Central memory CD8-positive, alpha-beta T cell (primary cell): ENCODE results near the gene GMNN.
"Not testable (repeated sequence)": the region's sequence is repeated elsewhere in the genome, so short reads cannot be mapped to it uniquely, and the experiment has no call there.

Source experiments
- ATAC-seq: fragments of 150-1000 bp; cut with Tn5 transposase; replicated peaks from 2 replicates; pipeline ENCODE4 v1.10.0; 2022; ENCODE audit warnings: mild to moderate bottlenecking, moderate FRiP score, moderate number of reproducible peaks; ENCODE audit not compliant: poor library complexity, severe bottlenecking; ENCODE audit errors: extremely low read depth
- DNase-seq, 2 donors: peaks; one replicate each; pipeline ENCODE4 v3.0.0; 2021; ENCODE audit warnings: low spot score in 2 of 2
- H3K27ac Mint-ChIP-seq: one replicate; pipeline ENCODE4 v1.8.0; 2022; ENCODE audit warnings: low read depth, mild to moderate bottlenecking, moderate library complexity, mixed read lengths
- H3K27me3 Mint-ChIP-seq: one replicate; pipeline ENCODE4 v1.8.0; 2022; ENCODE audit warnings: mixed read lengths
- H3K36me3 Mint-ChIP-seq: one replicate; pipeline ENCODE4 v1.8.0; 2022; ENCODE audit warnings: mild to moderate bottlenecking, moderate library complexity, mixed read lengths; ENCODE audit not compliant: insufficient read depth
- H3K4me1 Mint-ChIP-seq: one replicate; pipeline ENCODE4 v1.8.0; 2022; ENCODE audit warnings: mixed read lengths
- H3K4me3 Mint-ChIP-seq: one replicate; pipeline ENCODE4 v1.8.0; 2022; ENCODE audit warnings: mild to moderate bottlenecking, moderate library complexity, mixed read lengths
- H3K9me3 Mint-ChIP-seq: one replicate; pipeline ENCODE4 v1.8.0; 2022; ENCODE audit warnings: mixed read lengths

GMNN gene

DNA sequence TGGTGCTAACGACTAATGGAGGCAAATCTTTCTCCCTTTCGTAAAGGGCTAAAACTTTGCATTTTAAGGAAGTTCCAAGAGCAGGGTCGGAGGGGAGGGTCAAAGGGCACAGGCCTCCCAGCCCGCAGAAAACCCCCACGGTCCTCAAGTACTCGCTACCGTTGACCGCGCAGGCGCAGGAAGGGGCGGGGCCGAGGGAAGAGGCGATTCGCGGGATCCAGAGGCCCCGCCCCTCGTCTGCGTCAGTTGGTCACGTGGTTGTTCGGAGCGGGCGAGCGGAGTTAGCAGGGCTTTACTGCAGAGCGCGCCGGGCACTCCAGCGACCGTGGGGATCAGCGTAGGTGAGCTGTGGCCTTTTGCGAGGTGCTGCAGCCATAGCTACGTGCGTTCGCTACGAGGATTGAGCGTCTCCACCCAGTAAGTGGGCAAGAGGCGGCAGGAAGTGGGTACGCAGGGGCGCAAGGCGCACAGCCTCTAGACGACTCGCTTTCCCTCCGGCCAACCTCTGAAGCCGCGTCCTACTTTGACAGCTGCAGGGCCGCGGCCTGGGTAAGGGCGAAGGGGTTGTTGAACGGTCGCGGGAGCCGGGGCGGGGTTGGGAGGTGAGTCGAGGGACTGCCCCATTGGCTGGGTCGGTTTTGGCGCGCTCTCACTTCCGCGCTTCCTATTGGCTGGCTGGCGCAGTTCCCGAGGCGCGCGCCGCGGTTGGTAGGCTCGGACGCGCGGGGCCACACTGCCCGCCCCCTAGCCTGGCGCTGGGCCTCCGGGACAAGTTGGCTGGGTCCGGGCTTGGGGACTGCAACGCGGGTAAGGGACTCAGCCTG, at the start of gene GMNN:
TSS of gene GMNN (plus strand) at position 242 of the 824 bp plus-strand sequence. CDS start 2,310 bp downstream, outside the sequence.
- Mint-ChIP-seq H3K27me3 (no peaks in the 10 kb centered on the region), H3K27ac (peak within 1 kb of the TSS; percentile 88), H3K9me3 (no peaks in the 10 kb centered on the region), H3K4me3 (peak within 1 kb of the TSS; percentile 99), H3K4me1 (peaks cover 22% of the 10 kb centered on the region), H3K36me3 (peaks cover 9% of the 10 kb centered on the region)
- DNase-seq, result peak; percentile 90 to 98
- peak; percentile 90 for ATAC-seq

DNA sequence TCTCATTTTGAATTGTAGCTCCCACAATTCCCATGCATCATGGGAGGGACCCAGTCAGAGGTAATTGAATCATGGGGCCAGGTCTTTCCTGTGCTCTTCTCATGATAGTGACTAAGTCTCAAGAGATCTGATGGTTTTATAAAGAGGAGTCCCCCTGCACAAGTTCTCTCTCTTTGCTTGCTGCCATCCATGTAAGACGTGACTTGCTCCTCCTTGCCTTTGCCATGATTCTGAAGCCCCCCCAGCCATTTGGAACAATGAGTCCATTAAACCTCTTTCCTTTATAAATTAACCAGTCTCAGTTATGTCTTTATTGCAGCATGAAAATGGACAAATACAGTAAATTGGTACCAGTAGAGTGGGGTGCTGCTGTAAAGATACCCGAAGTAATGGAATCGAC, 44.1 kb upstream of the GMNN start:
- not testable (repeated sequence) for H3K27ac Mint-ChIP-seq, H3K4me3 Mint-ChIP-seq, H3K36me3 Mint-ChIP-seq, H3K4me1 Mint-ChIP-seq, ATAC-seq, DNase-seq, H3K9me3 Mint-ChIP-seq
- H3K27me3 Mint-ChIP-seq, result peaks cover 30% of the 10 kb centered on the region

DNA sequence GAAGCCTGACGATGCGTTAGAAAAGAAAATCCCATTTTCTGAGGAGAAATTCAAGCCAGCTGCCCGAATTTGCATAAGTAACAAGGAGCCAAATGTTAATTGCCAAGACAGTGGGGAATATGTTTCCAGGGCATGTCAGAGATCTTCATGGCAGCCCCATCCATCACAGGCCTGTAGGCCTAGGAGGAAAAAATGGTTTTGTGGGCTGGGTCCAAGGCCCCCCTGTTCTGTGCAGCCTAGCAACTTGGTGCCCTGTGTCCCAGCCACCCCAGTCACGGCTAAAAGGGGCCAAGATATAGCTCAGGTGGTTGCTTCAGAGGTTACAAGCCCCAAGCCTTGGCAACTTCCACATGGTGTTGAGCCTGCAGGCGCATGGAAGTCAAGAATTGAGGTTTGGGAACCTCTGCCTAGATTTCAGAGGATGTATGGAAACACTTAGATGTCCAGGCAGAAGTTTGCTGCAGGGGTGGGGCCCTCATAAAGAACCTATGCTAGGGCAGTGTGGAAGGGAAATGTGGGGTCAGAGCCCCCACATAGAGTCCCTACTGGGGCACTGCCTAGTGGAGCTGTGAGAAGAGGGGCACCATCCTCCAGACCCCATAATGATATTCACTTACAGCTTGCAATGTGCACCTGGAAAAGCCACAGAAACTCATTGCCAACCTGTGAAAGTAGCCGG, 43.1 kb upstream of the GMNN start:
- ATAC-seq, DNase-seq, H3K27ac Mint-ChIP-seq, H3K36me3 Mint-ChIP-seq, H3K4me1 Mint-ChIP-seq, H3K9me3 Mint-ChIP-seq, H3K4me3 Mint-ChIP-seq: not testable (repeated sequence)
- peaks cover 21% of the 10 kb centered on the region for H3K27me3 Mint-ChIP-seq

DNA sequence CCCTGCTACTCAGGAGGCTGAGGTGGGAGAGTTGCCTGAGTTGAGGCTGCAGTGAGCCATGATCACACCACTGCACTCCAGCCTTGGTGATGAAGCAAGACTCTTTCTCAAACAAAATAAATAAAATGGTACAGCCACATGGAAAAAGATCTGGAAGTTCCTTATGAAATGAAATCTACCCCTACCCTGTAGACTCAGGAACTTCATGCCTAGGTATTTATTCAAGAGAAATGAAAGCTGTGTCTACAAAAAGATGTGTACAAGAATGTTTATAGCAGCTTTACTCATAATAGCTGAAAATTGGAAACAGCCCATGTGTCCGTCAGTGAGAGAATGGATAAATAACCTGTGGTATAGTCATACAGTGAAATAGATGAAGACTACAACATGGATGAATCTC, 40.6 kb upstream of the GMNN start:
- no peak overlapping the region for H3K27ac Mint-ChIP-seq
- H3K9me3 Mint-ChIP-seq, result peaks cover 7% of the 10 kb centered on the region
- H3K36me3 Mint-ChIP-seq, result no peaks in the 10 kb centered on the region
- ATAC-seq, result no peak
- H3K4me3 Mint-ChIP-seq, result no peak overlapping the region
- no peak for DNase-seq
- no peaks in the 10 kb centered on the region for H3K4me1 Mint-ChIP-seq
- H3K27me3 Mint-ChIP-seq, result no peaks in the 10 kb centered on the region

DNA sequence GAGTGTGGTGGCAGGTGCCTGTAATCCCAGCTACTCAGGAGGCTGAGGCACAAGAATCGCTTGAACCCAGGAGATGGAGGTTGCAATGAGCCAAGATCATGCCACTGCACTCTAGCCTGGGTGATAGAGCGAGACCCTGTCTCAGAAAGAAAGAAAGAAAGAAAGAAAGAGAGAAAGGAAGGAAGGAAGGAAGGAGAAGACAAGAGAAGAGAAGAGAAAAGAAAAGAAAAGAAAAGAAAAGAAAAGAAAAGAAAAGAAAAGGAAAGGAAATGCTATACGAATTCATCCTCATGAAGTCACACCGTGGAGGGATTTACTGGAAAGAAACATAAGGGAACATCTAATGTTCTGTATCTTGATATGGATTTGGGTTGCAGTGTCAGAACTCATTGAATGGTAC, 40.0 kb upstream of the GMNN start:
- H3K9me3 Mint-ChIP-seq, result not testable (repeated sequence)

DNA sequence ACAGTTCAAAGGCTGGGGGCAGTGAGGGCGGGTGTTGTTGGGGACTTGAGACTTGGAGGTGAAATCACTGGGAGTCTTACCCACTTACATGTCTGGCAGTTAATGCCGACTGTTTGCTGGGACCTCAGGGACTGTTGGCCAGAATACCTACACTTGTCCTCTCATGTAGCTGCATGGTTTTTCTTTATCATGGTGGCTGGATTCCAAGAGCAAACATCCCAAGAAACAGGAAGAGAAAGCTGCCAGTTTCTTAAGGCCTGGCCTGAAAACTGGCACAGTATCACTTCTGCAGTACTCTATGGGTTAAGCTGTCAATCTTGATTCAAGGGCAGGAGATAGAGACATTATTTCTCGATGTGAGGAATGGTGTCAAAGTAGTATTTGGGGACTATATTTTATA, 36.0 kb upstream of the GMNN start:
- no peak overlapping the region for H3K27ac Mint-ChIP-seq
- H3K4me3 Mint-ChIP-seq, result no peak overlapping the region
- no peaks in the 10 kb centered on the region for H3K36me3 Mint-ChIP-seq
- H3K9me3 Mint-ChIP-seq, result no peaks in the 10 kb centered on the region
- no peaks in the 10 kb centered on the region for H3K27me3 Mint-ChIP-seq
- no peaks in the 10 kb centered on the region for H3K4me1 Mint-ChIP-seq
- DNase-seq, result no peak
- no peak for ATAC-seq

More for the DNA sequence above, 40.0 kb upstream of the GMNN start:
- not testable (repeated sequence) for H3K27me3 Mint-ChIP-seq, H3K4me3 Mint-ChIP-seq, H3K36me3 Mint-ChIP-seq, H3K27ac Mint-ChIP-seq, H3K4me1 Mint-ChIP-seq, ATAC-seq, DNase-seq

DNA sequence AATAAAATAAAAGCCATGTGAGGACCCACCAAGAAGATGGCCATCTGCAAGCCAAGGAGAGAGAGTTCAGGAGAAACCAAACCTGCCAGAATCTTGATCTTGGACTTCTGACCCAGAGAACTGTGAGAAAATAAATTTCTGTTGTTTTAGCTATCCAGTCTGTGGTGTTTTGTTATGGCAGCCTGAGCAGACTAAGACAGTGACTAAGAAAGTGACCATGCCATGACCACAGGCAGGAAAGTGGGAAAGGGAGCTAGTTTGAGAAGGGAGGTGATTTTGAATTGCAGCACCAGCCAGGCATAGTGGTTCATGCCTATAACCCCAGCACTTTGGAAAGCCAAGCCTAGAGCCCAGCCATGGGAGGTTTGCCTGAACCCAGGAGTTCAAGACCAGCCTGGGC, 33.9 kb upstream of the GMNN start:
- Mint-ChIP-seq H3K27me3 (no peaks in the 10 kb centered on the region), H3K9me3 (no peaks in the 10 kb centered on the region), H3K4me3 (no peak overlapping the region), H3K36me3 (no peaks in the 10 kb centered on the region), H3K27ac (no peak overlapping the region), H3K4me1 (no peaks in the 10 kb centered on the region)
- DNase-seq (no peak), ATAC-seq (no peak)

DNA sequence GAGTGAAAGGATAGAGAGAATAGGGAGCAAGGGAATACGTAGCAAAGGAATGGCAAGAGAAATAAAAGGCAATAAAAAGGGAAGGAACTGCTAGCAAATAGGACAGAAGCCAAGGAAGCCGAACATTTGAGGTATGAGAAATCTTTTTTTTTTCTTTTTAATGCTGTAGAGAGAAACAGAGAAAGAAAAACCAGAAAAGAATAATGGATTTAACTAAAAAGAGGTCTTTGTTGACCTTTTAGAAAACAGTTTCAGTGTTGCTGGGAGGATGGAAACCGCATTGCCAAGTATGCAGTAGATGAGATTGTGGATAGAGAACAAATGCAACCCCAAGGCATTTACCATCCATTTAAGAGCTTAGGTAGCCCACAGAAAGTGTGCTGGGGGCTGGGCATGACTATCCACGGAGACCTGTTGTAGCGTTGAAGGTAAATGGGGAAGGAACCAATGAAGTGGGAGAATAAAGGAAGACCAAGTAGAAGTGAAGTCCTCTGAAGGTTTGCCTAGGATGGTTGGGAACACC, 32.5 kb upstream of the GMNN start:
- no peaks in the 10 kb centered on the region for H3K27me3 Mint-ChIP-seq
- no peak for DNase-seq
- H3K9me3 Mint-ChIP-seq, result no peaks in the 10 kb centered on the region
- H3K4me1 Mint-ChIP-seq, result no peaks in the 10 kb centered on the region
- H3K4me3 Mint-ChIP-seq, result no peak overlapping the region
- no peak for ATAC-seq
- no peak overlapping the region for H3K27ac Mint-ChIP-seq
- no peaks in the 10 kb centered on the region for H3K36me3 Mint-ChIP-seq

DNA sequence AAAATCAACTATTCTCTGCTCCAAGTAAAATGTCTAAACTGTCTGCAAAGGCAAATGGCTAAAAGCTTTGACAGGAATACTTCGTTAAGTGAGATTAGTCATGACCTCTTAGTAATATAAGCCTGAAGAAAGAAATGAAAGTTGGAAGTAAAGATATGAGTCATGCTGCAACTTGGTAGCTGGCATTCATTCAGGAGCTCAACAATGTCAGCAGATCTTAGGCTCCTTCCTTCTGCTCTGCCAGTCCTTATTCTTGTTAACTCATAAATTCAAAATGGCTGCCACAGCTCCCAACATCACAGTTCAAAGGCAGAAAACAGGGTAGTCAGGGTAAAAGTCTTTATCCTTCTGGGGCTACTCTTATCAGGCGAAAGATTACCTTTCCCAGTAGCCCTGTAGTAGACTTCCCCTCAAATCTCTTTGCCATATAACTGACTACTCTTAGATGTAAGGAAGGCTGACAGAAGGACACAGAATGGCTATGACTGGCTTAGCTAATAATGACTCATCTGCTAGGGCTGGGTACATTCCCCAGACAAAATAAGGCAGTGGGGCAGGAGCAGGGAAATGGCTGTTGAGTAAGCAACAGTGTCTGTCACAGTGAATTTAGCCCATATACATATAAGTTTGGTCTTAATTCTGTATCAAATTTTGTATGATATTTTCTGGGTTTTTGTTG, 31.3 kb upstream of the GMNN start:
- no peaks in the 10 kb centered on the region for H3K4me1 Mint-ChIP-seq
- no peaks in the 10 kb centered on the region for H3K27me3 Mint-ChIP-seq
- no peaks in the 10 kb centered on the region for H3K36me3 Mint-ChIP-seq
- no peak overlapping the region for H3K27ac Mint-ChIP-seq
- H3K9me3 Mint-ChIP-seq, result no peaks in the 10 kb centered on the region
- no peak overlapping the region for H3K4me3 Mint-ChIP-seq
- no peak for DNase-seq
- no peak for ATAC-seq

DNA sequence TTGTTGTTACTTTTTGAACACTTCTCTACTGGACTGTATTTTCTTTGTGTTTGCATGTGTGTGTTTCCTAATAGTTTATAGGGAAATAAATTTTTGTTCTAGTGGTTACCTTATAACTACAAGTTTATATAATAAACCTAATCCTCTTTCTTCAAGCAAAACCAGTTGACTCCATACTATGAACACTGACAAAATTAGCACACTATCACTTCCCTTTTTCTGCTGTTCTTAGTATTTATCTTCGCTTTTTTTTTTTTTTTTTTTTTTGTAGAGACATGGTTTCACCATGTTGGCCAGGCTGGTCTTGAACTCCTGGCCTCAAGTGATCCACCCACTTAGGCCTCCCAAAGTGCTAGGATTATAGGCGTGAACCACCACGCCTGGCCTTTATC, 30.8 kb upstream of the GMNN start:
- no peak for DNase-seq
- Mint-ChIP-seq H3K9me3 (no peaks in the 10 kb centered on the region), H3K27ac (no peak overlapping the region), H3K27me3 (no peaks in the 10 kb centered on the region), H3K4me3 (no peak overlapping the region), H3K4me1 (no peaks in the 10 kb centered on the region), H3K36me3 (no peaks in the 10 kb centered on the region)
- ATAC-seq, result no peak

DNA sequence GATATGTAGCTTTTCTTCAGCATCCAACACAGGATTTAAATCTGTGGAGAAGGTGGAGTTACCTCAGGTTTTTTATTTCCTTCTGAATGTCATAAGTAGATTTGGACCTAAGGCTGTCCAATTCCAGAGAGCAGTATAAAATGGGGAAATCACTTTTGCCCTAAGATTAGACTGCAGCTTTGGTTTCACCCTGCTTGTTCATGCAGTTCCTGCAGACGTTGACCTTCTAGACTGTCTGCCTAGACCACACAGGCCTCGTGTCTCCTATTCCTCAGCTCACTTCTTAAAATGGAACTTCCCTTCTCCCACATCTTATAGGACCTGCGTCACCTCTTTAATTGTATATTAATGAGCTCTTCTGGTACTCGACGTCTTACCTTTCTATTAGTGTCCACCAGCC, 29.8 kb upstream of the GMNN start:
- no peak overlapping the region for H3K4me3 Mint-ChIP-seq
- no peaks in the 10 kb centered on the region for H3K4me1 Mint-ChIP-seq
- no peak for DNase-seq
- ATAC-seq, result no peak
- no peak overlapping the region for H3K27ac Mint-ChIP-seq
- H3K27me3 Mint-ChIP-seq, result no peaks in the 10 kb centered on the region
- no peaks in the 10 kb centered on the region for H3K36me3 Mint-ChIP-seq
- H3K9me3 Mint-ChIP-seq, result no peaks in the 10 kb centered on the region

DNA sequence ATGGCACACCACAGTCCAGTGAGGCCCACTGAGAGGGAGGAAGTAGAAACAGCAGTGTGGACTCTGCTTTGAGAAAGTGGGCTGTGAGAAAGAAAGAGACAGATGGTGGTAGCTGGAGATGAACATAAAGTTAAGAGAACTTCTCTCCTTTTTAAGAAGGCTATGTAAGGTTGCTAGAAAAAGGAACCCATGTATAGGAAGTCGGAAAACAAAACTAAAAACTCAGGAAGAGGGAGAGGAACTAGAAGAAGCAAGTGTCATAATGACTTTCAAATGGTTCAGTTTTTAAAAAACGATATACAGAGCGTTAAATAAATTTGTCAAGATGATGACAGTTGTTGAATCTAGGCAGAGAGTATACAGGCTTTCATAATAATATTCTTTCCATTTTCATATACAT, 25.4 kb upstream of the GMNN start:
- Mint-ChIP-seq H3K36me3 (no peaks in the 10 kb centered on the region), H3K4me1 (no peaks in the 10 kb centered on the region), H3K4me3 (no peak overlapping the region), H3K27me3 (peaks cover 13% of the 10 kb centered on the region), H3K27ac (no peak overlapping the region), H3K9me3 (no peaks in the 10 kb centered on the region)
- DNase-seq (no peak), ATAC-seq (no peak)
